ENCODE data around the gene ABCA4.

DNA sequence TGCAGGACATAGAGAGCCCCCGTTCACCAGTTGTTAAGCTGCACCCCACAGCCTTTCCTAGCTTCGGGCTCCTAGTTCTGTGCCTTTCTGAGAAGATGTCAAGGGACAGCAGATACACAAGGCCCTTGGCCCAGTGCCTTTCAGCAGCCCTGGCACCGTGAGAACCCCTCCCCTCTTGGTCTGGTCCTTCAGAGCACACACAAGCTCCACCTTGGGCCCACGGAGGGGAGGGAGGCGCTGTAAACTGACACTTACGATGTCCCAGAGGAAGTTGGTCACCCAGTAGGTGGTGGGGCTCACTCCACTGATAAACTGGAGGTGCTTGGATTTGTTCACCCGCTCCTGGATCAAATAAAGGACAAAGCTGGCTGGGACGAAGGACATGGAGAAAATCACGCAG, 101.6 kb downstream of the ABCA4 start:
- TF ChIP-seq TAF1 (IDR thresholded peaks at IDR 0.05; ENCODE audit: borderline replicate concordance, insufficient read depth, low read length), result no peak
- TF ChIP-seq, protein P1, sequence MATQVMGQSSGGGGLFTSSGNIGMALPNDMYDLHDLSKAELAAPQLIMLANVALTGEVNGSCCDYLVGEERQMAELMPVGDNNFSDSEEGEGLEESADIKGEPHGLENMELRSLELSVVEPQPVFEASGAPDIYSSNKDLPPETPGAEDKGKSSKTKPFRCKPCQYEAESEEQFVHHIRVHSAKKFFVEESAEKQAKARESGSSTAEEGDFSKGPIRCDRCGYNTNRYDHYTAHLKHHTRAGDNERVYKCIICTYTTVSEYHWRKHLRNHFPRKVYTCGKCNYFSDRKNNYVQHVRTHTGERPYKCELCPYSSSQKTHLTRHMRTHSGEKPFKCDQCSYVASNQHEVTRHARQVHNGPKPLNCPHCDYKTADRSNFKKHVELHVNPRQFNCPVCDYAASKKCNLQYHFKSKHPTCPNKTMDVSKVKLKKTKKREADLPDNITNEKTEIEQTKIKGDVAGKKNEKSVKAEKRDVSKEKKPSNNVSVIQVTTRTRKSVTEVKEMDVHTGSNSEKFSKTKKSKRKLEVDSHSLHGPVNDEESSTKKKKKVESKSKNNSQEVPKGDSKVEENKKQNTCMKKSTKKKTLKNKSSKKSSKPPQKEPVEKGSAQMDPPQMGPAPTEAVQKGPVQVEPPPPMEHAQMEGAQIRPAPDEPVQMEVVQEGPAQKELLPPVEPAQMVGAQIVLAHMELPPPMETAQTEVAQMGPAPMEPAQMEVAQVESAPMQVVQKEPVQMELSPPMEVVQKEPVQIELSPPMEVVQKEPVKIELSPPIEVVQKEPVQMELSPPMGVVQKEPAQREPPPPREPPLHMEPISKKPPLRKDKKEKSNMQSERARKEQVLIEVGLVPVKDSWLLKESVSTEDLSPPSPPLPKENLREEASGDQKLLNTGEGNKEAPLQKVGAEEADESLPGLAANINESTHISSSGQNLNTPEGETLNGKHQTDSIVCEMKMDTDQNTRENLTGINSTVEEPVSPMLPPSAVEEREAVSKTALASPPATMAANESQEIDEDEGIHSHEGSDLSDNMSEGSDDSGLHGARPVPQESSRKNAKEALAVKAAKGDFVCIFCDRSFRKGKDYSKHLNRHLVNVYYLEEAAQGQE (IDR thresholded peaks at IDR 0.05; ENCODE audit: insufficient read depth in 1 of 2, low read depth in 2 of 2, low read length in 2 of 2), result no peak

Data from PFSK-1 (cell line).